Endometrial microvascular endothelial cells (primary cell): ENCODE measurements around the gene SNX10. TPM values are rescaled to one million over a fixed set of nuclear protein-coding genes. Genes with fewer than 3 reads are reported as not detected.

Source experiments
- in situ Hi-C: cut with HindIII; loops from 2 replicates; pipeline ENCODE4 v1.10.0; 2017; ENCODE audit warnings: low sequenced_read_pairs, low pct_unique_long_range_greater_than_20kb; ENCODE audit errors: inconsistent ontology term
- total RNA-seq: library from RNA; depleted of rRNA; stranded (reverse); fragments of >200 nt; gene quantifications from one replicate; pipeline ENCODE4 v1.2.3, GENCODE V29; 2015; ENCODE audit errors: inconsistent ontology term

Gene SNX10
- total RNA-seq, 1 donor from 2014 or later, result 2.2 TPM

GRCh38 chr7:26328498-26329390 is 37.1 kb downstream of the SNX10 start:
- in situ Hi-C loops, result no loop called here

- in situ Hi-C loops, result no loop called here
Observed at GRCh38 chr7:26329520-26330255, 38.0 kb downstream of the SNX10 start.

- in situ Hi-C loops, result no loop called here
Observed at GRCh38 chr7:26331113-26331512, 39.5 kb downstream of the SNX10 start.

GRCh38 chr7:26331789-26332188 is 40.1 kb downstream of the SNX10 start:
- in situ Hi-C loops, result no loop called here

- in situ Hi-C loops, result no loop called here
Observed at GRCh38 chr7:26332698-26333097, 41.0 kb downstream of the SNX10 start.

GRCh38 chr7:26334166-26334859 is 42.7 kb downstream of the SNX10 start:
- in situ Hi-C loops, result no loop called here

GRCh38 chr7:26337232-26337865 is 45.7 kb downstream of the SNX10 start:
- in situ Hi-C loops, result no loop called here

GRCh38 chr7:26340476-26341018 is 48.9 kb downstream of the SNX10 start:
- in situ Hi-C loops, result no loop called here

GRCh38 chr7:26343320-26343832 is 51.7 kb downstream of the SNX10 start:
- in situ Hi-C loops, result no loop called here

- in situ Hi-C loops, result no loop called here
Observed at GRCh38 chr7:26343837-26344236, 52.2 kb downstream of the SNX10 start.

- in situ Hi-C loops, result no loop called here
Observed at GRCh38 chr7:26345202-26345601, 53.5 kb downstream of the SNX10 start.

GRCh38 chr7:26345837-26346236 is 54.2 kb downstream of the SNX10 start:
- in situ Hi-C loops, result no loop called here

- in situ Hi-C loops, result no loop called here
Observed at GRCh38 chr7:26346611-26347203, 55.0 kb downstream of the SNX10 start.

GRCh38 chr7:26348234-26348851 is 56.7 kb downstream of the SNX10 start:
- in situ Hi-C loops, result no loop called here

- in situ Hi-C loops, result no loop called here
Observed at GRCh38 chr7:26349005-26349915, 57.6 kb downstream of the SNX10 start.

GRCh38 chr7:26351171-26351570 is 59.5 kb downstream of the SNX10 start:
- in situ Hi-C loops, result no loop called here

- in situ Hi-C loops, result no loop called here
Observed at GRCh38 chr7:26356229-26356628, 64.6 kb downstream of the SNX10 start.
